ENCODE data around the gene ARMH3.
A peak's percentile ranks its signal among the peaks of the same experiment; 100 is the strongest.

The ARMH3 gene

GRCh38 chr10:101851411-101852116, 204.4 kb downstream of the ARMH3 start:
- H3K4me3 ChIP-seq (ENCODE audit: low read depth, low read length), result no peak overlapping the region
- TF ChIP-seq CTCF (IDR thresholded peaks at IDR 0.05; ENCODE audit: low read depth, low read length), result no peak

GRCh38 chr10:101850749-101851148, 205.2 kb downstream of the ARMH3 start:
- no peak for TF ChIP-seq CTCF (IDR thresholded peaks at IDR 0.05; ENCODE audit: low read depth, low read length)

GRCh38 chr10:101848894-101849351, 207.1 kb downstream of the ARMH3 start:
- H3K4me3 ChIP-seq (ENCODE audit: low read depth, low read length), result no peak overlapping the region
- TF ChIP-seq CTCF (IDR thresholded peaks at IDR 0.05; ENCODE audit: low read depth, low read length), result no peak

More at GRCh38 chr10:101850749-101851148, 205.2 kb downstream of the ARMH3 start:
- H3K4me3 ChIP-seq (ENCODE audit: low read depth, low read length), result no peak overlapping the region

- no peak for TF ChIP-seq CTCF (IDR thresholded peaks at IDR 0.05; ENCODE audit: low read depth, low read length)
- H3K4me3 ChIP-seq (ENCODE audit: low read depth, low read length), result no peak overlapping the region
Observed at GRCh38 chr10:101848408-101848807, 207.6 kb downstream of the ARMH3 start.

- no peak overlapping the region for H3K4me3 ChIP-seq (ENCODE audit: low read depth, low read length)
- no peak for TF ChIP-seq CTCF (IDR thresholded peaks at IDR 0.05; ENCODE audit: low read depth, low read length)
Observed at GRCh38 chr10:101845893-101846292, 210.1 kb downstream of the ARMH3 start.

- H3K4me3 ChIP-seq (ENCODE audit: low read depth, low read length), result no peak within 1 kb of the TSS
- TF ChIP-seq CTCF (IDR thresholded peaks at IDR 0.05; ENCODE audit: low read depth, low read length), result peak; percentile 25
Observed at GRCh38 chr10:101843032-101844021, 212.6 kb downstream of the ARMH3 start, which contains the start of gene KCNIP2. Gene KCNIP2, minus strand, starts transcription at chr10:101843800. Its CDS starts 232 bp downstream, at chr10:101843568.
